Thymus (tissue), 14 donors: ENCODE measurements around the gene METRNL. TPM values are rescaled to one million over a fixed set of nuclear protein-coding genes. Genes with fewer than 3 reads are reported as not detected.
"Not testable (repeated sequence)": the region's sequence is repeated elsewhere in the genome, so short reads cannot be mapped to it uniquely, and the experiment has no call there.

Source experiments
- DNase-seq, 9 donors: peaks; one replicate each; pipeline ENCODE4 v3.0.0-alpha.2; 2013; ENCODE audit warnings: low spot score in 9 of 9, low read depth in 6 of 9, missing footprints in 1 of 9
- H3K27ac ChIP-seq, 2 donors: one replicate each; pipeline ENCODE4 v1.5.1; 2013; ENCODE audit warnings: control low read depth in 1 of 2, low read depth in 1 of 2, low read length in 1 of 2, mild to moderate bottlenecking in 1 of 2, moderate library complexity in 1 of 2
- H3K27me3 ChIP-seq, 2 donors: one replicate each; pipeline ENCODE4 v1.5.1; 2013; ENCODE audit warnings: low read length in 1 of 2; ENCODE audit not compliant: control insufficient read depth in 2 of 2, insufficient read depth in 1 of 2
- H3K36me3 ChIP-seq, 2 donors: one replicate each; pipeline ENCODE4 v1.5.1; 2013; ENCODE audit warnings: low read length in 1 of 2, mild to moderate bottlenecking in 1 of 2, moderate library complexity in 1 of 2; ENCODE audit not compliant: control insufficient read depth in 2 of 2, insufficient read depth in 2 of 2
- H3K4me1 ChIP-seq, 2 donors: one replicate each; pipeline ENCODE4 v1.5.1; 2013; ENCODE audit warnings: low read length in 2 of 2; ENCODE audit not compliant: control insufficient read depth in 2 of 2, insufficient read depth in 2 of 2
- H3K4me3 ChIP-seq, 2 donors: one replicate each; pipeline ENCODE4 v1.5.1; 2013; ENCODE audit warnings: low read length in 2 of 2, control low read depth in 1 of 2, mild to moderate bottlenecking in 1 of 2
- H3K9me3 ChIP-seq, 2 donors: one replicate each; pipeline ENCODE4 v1.5.1; 2013; ENCODE audit warnings: low read length in 1 of 2, mild to moderate bottlenecking in 1 of 2; ENCODE audit not compliant: control insufficient read depth in 2 of 2, insufficient read depth in 1 of 2
- WGBS: extraction: QIAGEN DNeasy Blood & Tissue Kit; methylation state at CpG from one replicate; pipeline ENCODE4 v1.1.7; 2013; 5-methylcytosine and 5-hydroxymethylcytosine counted together
- long read RNA-seq, 10 donors: transcript quantifications; one replicate each; lab custom pipeline, GENCODE V29; 2026
- polyA plus RNA-seq: library from polyadenylated mRNA; stranded (reverse); fragments of 200-250 nt; gene quantifications from one replicate; pipeline ENCODE4 v1.2.3, GENCODE V29; 2013
- total RNA-seq: library from RNA; stranded (reverse); fragments of 120-200 nt; gene quantifications from one replicate; pipeline ENCODE4 v1.2.4, GENCODE V29; 2013
- donor health status: healthy.

METRNL gene
- total RNA-seq (7.7 TPM), polyA plus RNA-seq (42.8 TPM)
- long read RNA-seq, donor 1, partial matches to known transcripts: 0 of 1 reads
- long read RNA-seq, donor 1, other reads (novel, unspliced or antisense): 0 of 1 reads
- long read RNA-seq, donor 2, partial matches to known transcripts: 0 of 3 reads
- long read RNA-seq, donor 2, other reads (novel, unspliced or antisense): 0 of 3 reads
- long read RNA-seq, donor 3: 0 reads
- long read RNA-seq, donor 4: 0 reads
- long read RNA-seq, donor 5, transcript METRNL-201 (4 exons, 1,605 nt): major isoform, 10 of 12 reads
- long read RNA-seq, donor 5, partial matches to known transcripts: 0 of 12 reads
- long read RNA-seq, donor 5, other reads (novel, unspliced or antisense): 0 of 12 reads
- long read RNA-seq, donor 6, transcript METRNL-201 (4 exons, 1,605 nt): major isoform, 5 of 5 reads
- long read RNA-seq, donor 6, partial matches to known transcripts: 0 of 5 reads
- long read RNA-seq, donor 6, other reads (novel, unspliced or antisense): 0 of 5 reads
- long read RNA-seq, donor 7, partial matches to known transcripts: 0 of 1 reads
- long read RNA-seq, donor 7, other reads (novel, unspliced or antisense): 0 of 1 reads
- long read RNA-seq, donor 8, partial matches to known transcripts: 0 of 1 reads
- long read RNA-seq, donor 8, other reads (novel, unspliced or antisense): 0 of 1 reads
- long read RNA-seq, donor 9, partial matches to known transcripts: 0 of 2 reads
- long read RNA-seq, donor 9, other reads (novel, unspliced or antisense): 0 of 2 reads
- long read RNA-seq, donor 10, partial matches to known transcripts: 0 of 4 reads
- long read RNA-seq, donor 10, other reads (novel, unspliced or antisense): 0 of 4 reads

- peak in 2 of 9 donors; percentile 19 to 59 for DNase-seq
- WGBS: 1% methylated on average over 69 of the region's 69 CpGs
- H3K4me1 ChIP-seq: peaks cover 9 to 25% of the 10 kb centered on the region in 2 donors
Measured at GRCh38 chr17:83079352-83079747, at the start of gene METRNL. Gene METRNL (plus strand): TSS chr17:83079609. CDS start chr17:83079816, 207 bp downstream.

GRCh38 chr17:83030432-83030831 is 49.0 kb upstream of the METRNL start:
- Histone ChIP-seq H3K27ac (no peak overlapping the region), H3K36me3 (peaks cover 4 to 10% of the 10 kb centered on the region in 2 donors), H3K4me1 (peaks cover 0 to 12% of the 10 kb centered on the region in 2 donors), H3K9me3 (no peaks in the 10 kb centered on the region), H3K4me3 (no peak overlapping the region), H3K27me3 (no peaks in the 10 kb centered on the region)
- WGBS: 97% methylated on average over 23 of the region's 23 CpGs
- no peak for DNase-seq

More at GRCh38 chr17:83079352-83079747, at the start of gene METRNL:
- H3K36me3 ChIP-seq: no peaks in the 10 kb centered on the region
- peaks cover 63 to 87% of the 10 kb centered on the region in 2 donors for H3K27me3 ChIP-seq
- no peak within 1 kb of the TSS for H3K27ac ChIP-seq
- H3K4me3 ChIP-seq: peak within 1 kb of the TSS in 1 of 2 donors; percentile 60
- no peaks in the 10 kb centered on the region for H3K9me3 ChIP-seq

- WGBS: 95% methylated on average over 35 of the region's 35 CpGs
- Histone ChIP-seq H3K36me3 (peaks cover 4 to 11% of the 10 kb centered on the region in 2 donors), H3K4me1 (peaks cover 0 to 5% of the 10 kb centered on the region in 2 donors), H3K27me3 (no peaks in the 10 kb centered on the region), H3K4me3 (no peak overlapping the region), H3K27ac (no peak overlapping the region), H3K9me3 (no peaks in the 10 kb centered on the region)
- no peak for DNase-seq
Measured at GRCh38 chr17:83031321-83031945, 48.0 kb upstream of the METRNL start.

GRCh38 chr17:83031946-83032451 is 47.4 kb upstream of the METRNL start:
- not testable (repeated sequence) for H3K9me3 ChIP-seq, H3K27ac ChIP-seq, DNase-seq, H3K27me3 ChIP-seq, H3K4me1 ChIP-seq, H3K4me3 ChIP-seq
- H3K36me3 ChIP-seq: peaks cover 4 to 11% of the 10 kb centered on the region in 2 donors
- WGBS: 93% methylated on average over 33 of the region's 33 CpGs

- 97% methylated on average over 18 of the region's 18 CpGs for WGBS
- no peaks in the 10 kb centered on the region for H3K9me3 ChIP-seq
- H3K4me1 ChIP-seq: no peaks in the 10 kb centered on the region
- no peak overlapping the region for H3K4me3 ChIP-seq
- no peaks in the 10 kb centered on the region for H3K27me3 ChIP-seq
- no peak for DNase-seq
- no peak overlapping the region for H3K27ac ChIP-seq
- peaks cover 7 to 17% of the 10 kb centered on the region in 2 donors for H3K36me3 ChIP-seq
Measured at GRCh38 chr17:83032781-83033180, 46.6 kb upstream of the METRNL start.

GRCh38 chr17:83034525-83034924 is 44.9 kb upstream of the METRNL start:
- Histone ChIP-seq H3K4me1 (no peaks in the 10 kb centered on the region), H3K27ac (no peak overlapping the region), H3K27me3 (no peaks in the 10 kb centered on the region), H3K36me3 (peaks cover 7 to 17% of the 10 kb centered on the region in 2 donors), H3K4me3 (no peak overlapping the region), H3K9me3 (peaks cover 0 to under 1% of the 10 kb centered on the region in 2 donors)
- DNase-seq: no peak
- WGBS: 95% methylated on average over 14 of the region's 14 CpGs

GRCh38 chr17:83035722-83036121 is 43.7 kb upstream of the METRNL start:
- no peaks in the 10 kb centered on the region for H3K4me1 ChIP-seq
- no peak for DNase-seq
- 88% methylated on average over 13 of the region's 13 CpGs for WGBS
- no peak overlapping the region for H3K27ac ChIP-seq
- peaks cover 2 to 5% of the 10 kb centered on the region in 2 donors for H3K9me3 ChIP-seq
- H3K27me3 ChIP-seq: no peaks in the 10 kb centered on the region
- H3K36me3 ChIP-seq: peaks cover 7 to 20% of the 10 kb centered on the region in 2 donors
- no peak overlapping the region for H3K4me3 ChIP-seq

GRCh38 chr17:83036193-83036592 is 43.2 kb upstream of the METRNL start:
- 97% methylated on average over 7 of the region's 7 CpGs for WGBS
- Histone ChIP-seq H3K4me1 (no peaks in the 10 kb centered on the region), H3K27me3 (no peaks in the 10 kb centered on the region), H3K4me3 (no peak overlapping the region), H3K9me3 (peaks cover 2 to 5% of the 10 kb centered on the region in 2 donors), H3K27ac (no peak overlapping the region), H3K36me3 (peaks cover 7 to 20% of the 10 kb centered on the region in 2 donors)
- no peak for DNase-seq
